HepG2 (cell line): Measurements from ENCODE around the gene TMED3. TPM values are rescaled to one million over a fixed set of nuclear protein-coding genes. Genes with fewer than 3 reads are reported as not detected.

Experiments
- ASH2L ChIP-seq: fragments of 300-600, 200-600 bp; sonication (generic); IDR thresholded peaks from 2 replicates; pipeline ENCODE4 v1.7.0; 2017; ENCODE audit warnings: low read depth, mild to moderate bottlenecking, moderate library complexity, mixed read lengths, low read length; ENCODE audit not compliant: insufficient read length
- CBX2 ChIP-seq, 2 experiments: fragments of 200-600 bp in 1 of 2; sonication (generic); formaldehyde crosslinking in 1 of 2; IDR thresholded peaks; 2 replicates each; pipeline versions ENCODE4 v1.7.0 to v1.8.1; 2018 to 2022; ENCODE audit warnings: low read depth in 2 of 2, low read length in 1 of 2, mild to moderate bottlenecking in 1 of 2, missing genetic modification reagents in 1 of 2
- FOXO1 ChIP-seq: sonication (generic); formaldehyde crosslinking; IDR thresholded peaks from 2 replicates; pipeline ENCODE4 v1.4.0; 2020; ENCODE audit warnings: missing genetic modification reagents
- HNRNPUL1 ChIP-seq: fragments of 200-400 bp; formaldehyde crosslinking; IDR thresholded peaks from 2 replicates; pipeline ENCODE4 v1.6.1; 2017; ENCODE audit warnings: low read depth, mild to moderate bottlenecking, low read length, moderate library complexity
- JUN ChIP-seq: sonication (generic); formaldehyde crosslinking; IDR thresholded peaks from 2 replicates; pipeline ENCODE4 v1.4.0; 2020; ENCODE audit warnings: mild to moderate bottlenecking, missing genetic modification reagents
- KDM2A ChIP-seq: sonication (generic); formaldehyde crosslinking; IDR thresholded peaks from 2 replicates; pipeline ENCODE4 v1.4.0; 2020; ENCODE audit warnings: low read depth, missing genetic modification reagents, borderline replicate concordance
- MBNL3 ChIP-seq: fragments of 250-450 bp; sonication (Bioruptor Pico); conservative IDR thresholded peaks from 2 replicates; pipeline ENCODE4 v1.8.0; 2022; ENCODE audit warnings: mild to moderate bottlenecking, inconsistent platforms
- MED8 ChIP-seq: sonication (generic); formaldehyde crosslinking; IDR thresholded peaks from 2 replicates; pipeline ENCODE4 v1.8.1; 2023; ENCODE audit warnings: mild to moderate bottlenecking, missing genetic modification reagents; ENCODE audit not compliant: insufficient replicate concordance
- MXD3 ChIP-seq: IDR thresholded peaks from 2 replicates; pipeline ENCODE4 v1.6.1; 2016; ENCODE audit warnings: mild to moderate bottlenecking, missing biosample characterization, missing genetic modification reagents
- PPARG ChIP-seq: conservative IDR thresholded peaks from 2 replicates; pipeline ENCODE4 v1.6.1; 2016; ENCODE audit warnings: missing biosample characterization, missing genetic modification reagents
- SIX4 ChIP-seq: sonication (generic); formaldehyde crosslinking; IDR thresholded peaks from 2 replicates; pipeline ENCODE4 v1.4.0; 2020; ENCODE audit warnings: missing genetic modification reagents
- SNRNP70 ChIP-seq: fragments of 200-400 bp; formaldehyde crosslinking; IDR thresholded peaks from 2 replicates; pipeline ENCODE4 v1.6.1; 2017; ENCODE audit warnings: mild to moderate bottlenecking, low read depth, low read length, moderate library complexity
- STAT5B ChIP-seq: sonication (generic); formaldehyde crosslinking; IDR thresholded peaks from 2 replicates; pipeline ENCODE4 v1.4.0; 2020; ENCODE audit warnings: missing genetic modification reagents
- SUZ12 ChIP-seq: fragments of 150-350 bp; IDR thresholded peaks from 2 replicates; pipeline ENCODE4 v1.6.1; 2014; ENCODE audit warnings: low read depth, low read length
- YEATS2 ChIP-seq: sonication (generic); formaldehyde crosslinking; IDR thresholded peaks from 2 replicates; pipeline ENCODE4 v1.4.0; 2020; ENCODE audit warnings: missing genetic modification reagents, borderline replicate concordance
- ZMAT3 ChIP-seq: sonication (generic); formaldehyde crosslinking; conservative IDR thresholded peaks from 2 replicates; pipeline ENCODE4 v1.7.0; 2021; ENCODE audit warnings: missing genetic modification reagents
- ZMYM4 ChIP-seq: sonication (generic); formaldehyde crosslinking; IDR thresholded peaks from 2 replicates; pipeline ENCODE4 v1.8.1; 2023; ENCODE audit warnings: mild to moderate bottlenecking, missing genetic modification reagents
- ZNF143 ChIP-seq: sonication (generic); formaldehyde crosslinking; IDR thresholded peaks from 2 replicates; pipeline ENCODE4 v1.4.0; 2020; ENCODE audit warnings: missing genetic modification reagents
- ZNF414 ChIP-seq: sonication (generic); formaldehyde crosslinking; IDR thresholded peaks from 2 replicates; pipeline ENCODE4 v1.5.0; 2020; ENCODE audit warnings: missing genetic modification reagents
- ZNF441 ChIP-seq: sonication (generic); formaldehyde crosslinking; IDR thresholded peaks from 2 replicates; pipeline ENCODE4 v1.7.0; 2021; ENCODE audit warnings: missing genetic modification reagents, borderline replicate concordance
- ZNF451 ChIP-seq: sonication (generic); formaldehyde crosslinking; IDR thresholded peaks from 2 replicates; pipeline ENCODE4 v1.5.0; 2020; ENCODE audit warnings: mild to moderate bottlenecking, missing genetic modification reagents
- ZNF619 ChIP-seq: sonication (generic); formaldehyde crosslinking; IDR thresholded peaks from 2 replicates; pipeline ENCODE4 v1.4.0; 2020; ENCODE audit warnings: mild to moderate bottlenecking, missing genetic modification reagents
- ZSCAN30 ChIP-seq: sonication (generic); formaldehyde crosslinking; IDR thresholded peaks from 2 replicates; pipeline ENCODE4 v1.5.0; 2020; ENCODE audit warnings: mild to moderate bottlenecking, missing genetic modification reagents
- ZSCAN9 ChIP-seq: IDR thresholded peaks from 2 replicates; pipeline ENCODE4 v1.6.1; 2016; ENCODE audit warnings: borderline replicate concordance
- polyA plus RNA-seq, 8 experiments: library from polyadenylated mRNA; depleted of rRNA in 3 of 8; stranded (reverse) in 7 of 8; unstranded in 1 of 8; fragments of >200 nt; fragmentation: Illumina TruSeq in 4 of 8; extraction: Trizol in 4 of 8; gene quantifications; 2 replicates each; pipeline versions ENCODE4 v1.2.1 to v1.2.3, GENCODE V29; 2011 to 2016; ENCODE audit warnings: low read depth in 4 of 8, missing spikeins in 1 of 8, mixed read lengths in 1 of 8; ENCODE audit not compliant: insufficient read depth in 1 of 8
- total RNA-seq, 5 experiments: library from RNA; depleted of rRNA; stranded (reverse); fragments of >200 nt; fragmentation: Illumina TruSeq; extraction: Trizol; gene quantifications; 2 replicates each; pipeline ENCODE4 v1.2.3, GENCODE V29; 2016; ENCODE audit warnings: low read depth in 1 of 5
- TF ChIP-seq, protein P1 (sequence below): sonication (generic); formaldehyde crosslinking; IDR thresholded peaks from 2 replicates; pipeline ENCODE4 v1.5.0; 2020; ENCODE audit warnings: missing genetic modification reagents, mild to moderate bottlenecking, borderline replicate concordance
- TF ChIP-seq, protein P2 (sequence below): sonication (generic); formaldehyde crosslinking; conservative IDR thresholded peaks from 2 replicates; pipeline ENCODE4 v1.4.0; 2020; ENCODE audit warnings: missing genetic modification reagents
- TF ChIP-seq, protein P3 (sequence below): IDR thresholded peaks from 2 replicates; pipeline ENCODE4 v1.6.1; 2016

The TMED3 gene
- total and polyA plus RNA-seq, 2 of the 13 experiments (the other 11 are each of a cell fraction or from before 2014, with no cell fraction given), result 125 to 155 TPM

GRCh38 chr15:79283252-79284048, 27.5 kb upstream of the TMED3 start (continued):
- TF ChIP-seq, protein P1, sequence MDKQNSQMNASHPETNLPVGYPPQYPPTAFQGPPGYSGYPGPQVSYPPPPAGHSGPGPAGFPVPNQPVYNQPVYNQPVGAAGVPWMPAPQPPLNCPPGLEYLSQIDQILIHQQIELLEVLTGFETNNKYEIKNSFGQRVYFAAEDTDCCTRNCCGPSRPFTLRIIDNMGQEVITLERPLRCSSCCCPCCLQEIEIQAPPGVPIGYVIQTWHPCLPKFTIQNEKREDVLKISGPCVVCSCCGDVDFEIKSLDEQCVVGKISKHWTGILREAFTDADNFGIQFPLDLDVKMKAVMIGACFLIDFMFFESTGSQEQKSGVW (CRISPR knock-in tag), result no peak
- TF ChIP-seq ZNF441 (CRISPR knock-in tag) (peak; percentile 92), CBX2 (IDR thresholded peaks at IDR 0.05; ENCODE audit: low read depth, low read length) (no peak), CBX2 (CRISPR knock-in tag; IDR thresholded peaks at IDR 0.05; ENCODE audit: low read depth) (no peak), PPARG (CRISPR knock-in tag) (no peak), ZSCAN9 (peak; percentile 96), SIX4 (no peak), ZMAT3 (CRISPR knock-in tag) (peak; percentile 84), YEATS2 (CRISPR knock-in tag) (no peak), MXD3 (CRISPR knock-in tag) (peak; percentile 85; the same call in 1 of the 2 replicates), ZSCAN30 (CRISPR knock-in tag) (no peak), ZMYM4 (CRISPR knock-in tag) (no peak), MBNL3 (CRISPR knock-in tag) (no peak), ZNF414 (no peak), FOXO1 (CRISPR knock-in tag) (0 out of 2 replicates have a peak, but pooled peaks have one; percentile 29), JUN (CRISPR knock-in tag) (no peak), STAT5B (CRISPR knock-in tag) (peak; percentile 39; the same call in 1 of the 2 replicates), MED8 (no peak), ASH2L (no peak), SUZ12 (no peak), ZNF619 (no peak), HNRNPUL1 (no peak), KDM2A (CRISPR knock-in tag) (peak; percentile 63; the same call in 1 of the 2 replicates), ZNF451 (no peak), SNRNP70 (no peak), ZNF143 (CRISPR knock-in tag) (no peak)
- TF ChIP-seq, protein P2, sequence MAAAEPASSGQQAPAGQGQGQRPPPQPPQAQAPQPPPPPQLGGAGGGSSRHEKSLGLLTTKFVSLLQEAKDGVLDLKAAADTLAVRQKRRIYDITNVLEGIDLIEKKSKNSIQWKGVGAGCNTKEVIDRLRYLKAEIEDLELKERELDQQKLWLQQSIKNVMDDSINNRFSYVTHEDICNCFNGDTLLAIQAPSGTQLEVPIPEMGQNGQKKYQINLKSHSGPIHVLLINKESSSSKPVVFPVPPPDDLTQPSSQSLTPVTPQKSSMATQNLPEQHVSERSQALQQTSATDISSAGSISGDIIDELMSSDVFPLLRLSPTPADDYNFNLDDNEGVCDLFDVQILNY, result no peak
- TF ChIP-seq, protein P3, sequence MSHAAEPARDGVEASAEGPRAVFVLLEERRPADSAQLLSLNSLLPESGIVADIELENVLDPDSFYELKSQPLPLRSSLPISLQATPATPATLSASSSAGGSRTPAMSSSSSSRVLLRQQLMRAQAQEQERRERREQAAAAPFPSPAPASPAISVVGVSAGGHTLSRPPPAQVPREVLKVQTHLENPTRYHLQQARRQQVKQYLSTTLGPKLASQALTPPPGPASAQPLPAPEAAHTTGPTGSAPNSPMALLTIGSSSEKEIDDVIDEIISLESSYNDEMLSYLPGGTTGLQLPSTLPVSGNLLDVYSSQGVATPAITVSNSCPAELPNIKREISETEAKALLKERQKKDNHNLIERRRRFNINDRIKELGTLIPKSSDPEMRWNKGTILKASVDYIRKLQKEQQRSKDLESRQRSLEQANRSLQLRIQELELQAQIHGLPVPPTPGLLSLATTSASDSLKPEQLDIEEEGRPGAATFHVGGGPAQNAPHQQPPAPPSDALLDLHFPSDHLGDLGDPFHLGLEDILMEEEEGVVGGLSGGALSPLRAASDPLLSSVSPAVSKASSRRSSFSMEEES (CRISPR knock-in tag), result 0 out of 2 replicates have a peak, but pooled peaks have one; percentile 50
